Retinal pigment epithelial cell (primary cell): ENCODE results near the gene FBXO38.

ENCODE experiments used
- DNase-seq: peaks from one replicate; pipeline ENCODE4 v3.0.0-alpha.2; 2010; ENCODE audit warnings: low read depth
- H3K4me3 ChIP-seq: 2 replicates; pipeline ENCODE4 v1.5.1; 2011; ENCODE audit warnings: mild to moderate bottlenecking, low read length, control low read depth, moderate library complexity
- TF ChIP-seq, protein P1 (sequence below): conservative IDR thresholded peaks from 2 replicates; pipeline ENCODE4 v1.5.1; 2011; ENCODE audit warnings: low read depth, low read length, control low read depth, inconsistent platforms

The FBXO38 gene

DNA sequence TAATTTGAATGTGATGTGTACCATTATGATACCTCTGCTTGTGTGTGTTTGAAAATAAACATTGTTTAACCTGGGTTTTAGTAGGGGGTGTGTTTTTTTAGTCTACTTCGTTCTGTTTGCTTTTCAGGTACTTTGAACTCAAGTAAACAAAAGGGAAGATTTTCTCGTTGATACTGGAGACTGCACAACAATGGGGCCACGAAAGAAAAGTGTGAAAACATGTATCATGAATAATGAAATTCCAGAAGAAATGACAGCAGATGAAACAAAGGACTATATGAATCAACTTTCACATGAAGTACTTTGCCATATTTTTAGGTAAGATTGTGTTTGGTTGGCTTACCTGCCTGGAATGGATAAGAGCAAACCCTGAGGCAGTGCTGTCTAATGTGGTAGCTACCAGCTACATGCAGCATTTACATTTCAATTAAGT is 10.8 kb downstream of the FBXO38 start:
- DNase-seq: no peak
- TF ChIP-seq, protein P1, sequence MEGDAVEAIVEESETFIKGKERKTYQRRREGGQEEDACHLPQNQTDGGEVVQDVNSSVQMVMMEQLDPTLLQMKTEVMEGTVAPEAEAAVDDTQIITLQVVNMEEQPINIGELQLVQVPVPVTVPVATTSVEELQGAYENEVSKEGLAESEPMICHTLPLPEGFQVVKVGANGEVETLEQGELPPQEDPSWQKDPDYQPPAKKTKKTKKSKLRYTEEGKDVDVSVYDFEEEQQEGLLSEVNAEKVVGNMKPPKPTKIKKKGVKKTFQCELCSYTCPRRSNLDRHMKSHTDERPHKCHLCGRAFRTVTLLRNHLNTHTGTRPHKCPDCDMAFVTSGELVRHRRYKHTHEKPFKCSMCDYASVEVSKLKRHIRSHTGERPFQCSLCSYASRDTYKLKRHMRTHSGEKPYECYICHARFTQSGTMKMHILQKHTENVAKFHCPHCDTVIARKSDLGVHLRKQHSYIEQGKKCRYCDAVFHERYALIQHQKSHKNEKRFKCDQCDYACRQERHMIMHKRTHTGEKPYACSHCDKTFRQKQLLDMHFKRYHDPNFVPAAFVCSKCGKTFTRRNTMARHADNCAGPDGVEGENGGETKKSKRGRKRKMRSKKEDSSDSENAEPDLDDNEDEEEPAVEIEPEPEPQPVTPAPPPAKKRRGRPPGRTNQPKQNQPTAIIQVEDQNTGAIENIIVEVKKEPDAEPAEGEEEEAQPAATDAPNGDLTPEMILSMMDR: no peak

DNA sequence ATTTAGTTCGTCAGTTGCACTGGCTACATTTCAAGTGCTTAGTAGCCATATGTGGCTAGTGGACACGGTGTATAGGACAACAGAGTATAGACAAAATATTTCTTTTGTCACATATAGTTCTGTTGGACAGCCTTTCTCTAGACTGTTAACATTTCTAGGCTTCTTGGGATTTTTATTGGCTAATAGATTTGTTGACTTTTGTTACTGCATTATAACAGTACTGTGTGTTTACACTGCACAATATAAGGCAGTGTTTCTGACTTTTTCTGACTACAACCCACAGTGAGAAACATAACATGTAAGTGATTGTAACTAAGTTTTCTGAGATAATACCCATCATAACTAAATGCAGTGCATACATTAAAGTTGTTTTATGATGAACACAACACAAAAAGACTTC is 11.3 kb downstream of the FBXO38 start:
- no peak for DNase-seq
- no peak overlapping the region for H3K4me3 ChIP-seq
- TF ChIP-seq, protein P1: no peak

More for the DNA sequence above, 10.8 kb downstream of the FBXO38 start:
- no peak overlapping the region for H3K4me3 ChIP-seq

DNA sequence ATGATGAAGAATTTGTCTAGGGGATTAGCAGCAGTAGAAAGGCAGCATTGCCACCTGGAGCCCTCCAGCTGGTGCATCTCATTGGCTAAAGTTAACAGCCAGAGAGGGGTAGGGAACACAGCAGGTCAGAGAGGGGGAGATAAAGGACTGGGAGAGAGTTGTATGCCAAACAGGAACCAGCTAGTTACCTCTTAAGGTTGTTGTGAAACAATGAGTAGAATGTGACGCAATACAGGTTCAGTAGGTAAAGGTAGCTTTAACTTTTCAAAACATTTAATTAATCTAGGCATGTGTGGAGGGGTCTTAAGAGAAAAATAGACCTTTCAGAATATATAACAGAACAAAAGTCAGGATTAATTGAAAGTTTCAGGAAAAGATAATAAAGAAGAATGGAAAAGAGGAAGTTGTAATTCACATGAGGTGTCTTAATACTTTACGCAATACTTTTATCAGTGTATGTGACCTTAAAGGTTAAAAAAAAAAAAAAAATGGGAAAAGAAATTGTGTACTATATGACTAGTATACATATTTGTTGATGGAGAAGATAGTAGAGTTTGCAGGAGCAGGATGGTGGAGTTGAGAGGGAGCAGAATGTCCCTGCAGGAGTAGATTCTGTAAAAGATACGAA is 14.3 kb downstream of the FBXO38 start:
- DNase-seq: no peak
- TF ChIP-seq, protein P1: no peak
- H3K4me3 ChIP-seq: no peak overlapping the region

DNA sequence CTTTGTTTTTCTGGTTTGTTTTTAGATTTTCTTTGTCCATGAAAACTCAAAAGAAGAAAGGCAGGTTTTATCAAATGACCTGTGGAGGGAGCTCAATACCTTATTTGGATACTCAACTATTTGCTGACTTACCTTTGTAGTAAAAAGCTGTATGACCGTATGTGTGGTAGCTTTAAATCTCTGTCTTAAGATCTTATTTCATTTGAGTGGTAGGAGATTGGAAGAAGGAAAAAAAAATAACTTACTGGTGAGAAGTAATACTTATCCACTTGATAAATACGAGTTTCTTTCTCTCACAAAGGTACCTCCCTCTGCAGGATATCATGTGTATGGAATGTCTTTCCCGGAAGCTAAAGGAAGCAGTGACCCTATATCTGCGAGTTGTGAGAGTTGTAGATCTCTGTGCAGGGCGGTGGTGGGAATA is 15.0 kb downstream of the FBXO38 start:
- TF ChIP-seq, protein P1: no peak
- H3K4me3 ChIP-seq: no peak overlapping the region
- no peak for DNase-seq

DNA sequence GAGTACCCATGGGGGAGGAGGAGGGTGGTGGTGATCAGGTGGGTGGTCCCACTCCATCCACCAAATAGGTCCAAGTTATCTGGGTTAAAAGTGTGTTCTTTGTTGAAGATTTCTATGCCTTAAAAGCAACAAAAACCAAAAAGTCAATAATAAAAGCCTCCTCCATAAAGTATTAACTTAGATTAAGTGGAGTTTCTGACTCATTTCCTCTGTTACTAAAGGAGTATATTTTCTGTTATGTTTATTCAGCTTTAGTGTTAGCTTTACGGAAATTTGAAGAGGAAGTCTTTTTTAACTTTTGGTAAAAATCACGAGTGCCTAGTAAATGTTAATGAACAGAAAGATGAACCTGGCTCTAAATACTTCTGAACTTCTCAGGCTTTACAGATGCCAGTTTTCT is 17.8 kb downstream of the FBXO38 start:
- DNase-seq: no peak
- no peak overlapping the region for H3K4me3 ChIP-seq
- TF ChIP-seq, protein P1: no peak

DNA sequence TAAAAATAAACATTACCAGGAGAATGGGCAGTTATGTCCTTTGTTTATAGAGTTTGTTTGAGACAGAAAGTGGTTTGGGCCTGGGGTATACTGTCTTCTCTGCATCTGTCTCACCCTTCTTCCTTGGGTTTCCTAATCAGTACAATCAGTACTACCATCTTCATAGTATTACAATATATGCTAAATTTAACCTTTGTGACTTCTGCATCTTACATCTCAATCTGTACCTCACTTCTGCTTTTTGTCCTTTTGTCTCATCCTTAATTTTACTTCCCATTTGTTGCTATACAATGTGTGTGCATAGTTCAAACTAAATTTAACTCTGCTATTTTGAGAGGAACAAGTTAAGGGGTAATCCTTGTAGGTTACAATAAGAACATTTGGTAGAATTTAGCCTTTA is 19.6 kb downstream of the FBXO38 start:
- TF ChIP-seq, protein P1: no peak
- H3K4me3 ChIP-seq: no peak overlapping the region
- DNase-seq: no peak

DNA sequence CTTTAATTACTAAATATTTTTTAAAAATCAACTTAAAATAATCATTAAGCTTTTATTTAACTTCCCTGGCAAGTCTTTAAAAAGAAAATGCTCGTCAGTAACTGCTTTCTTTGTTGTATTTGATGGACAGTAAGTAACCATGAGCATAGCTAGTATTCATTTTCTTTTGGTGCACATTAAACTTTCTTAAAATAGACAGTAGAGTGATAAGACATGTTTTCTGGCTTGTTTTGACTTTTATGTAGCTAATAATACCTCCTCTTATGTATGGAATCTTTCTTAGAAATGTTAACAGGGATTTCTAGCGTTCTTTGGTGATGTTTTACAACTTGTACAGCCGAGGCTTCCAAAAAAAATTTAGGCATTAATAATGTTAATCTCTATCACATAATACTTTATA is 22.6 kb downstream of the FBXO38 start:
- DNase-seq: no peak
- no peak overlapping the region for H3K4me3 ChIP-seq
- TF ChIP-seq, protein P1: no peak
